A673 (cell line): Measurements from ENCODE around the gene C17orf67.

ENCODE experiments used
- EZH2 ChIP-seq: fragments of 200-600 bp; sonication (generic); IDR thresholded peaks from 2 replicates; pipeline ENCODE4 v1.6.1; 2017; ENCODE audit warnings: borderline replicate concordance, low read depth, mild to moderate bottlenecking, mixed read lengths, antibody characterized with exemption, low read length; ENCODE audit not compliant: poor library complexity, severe bottlenecking
- TF ChIP-seq, protein P1 (sequence below): fragments of 300-800, 200-600 bp; sonication (generic); conservative IDR thresholded peaks from 2 replicates; pipeline ENCODE4 v1.5.1; 2017; ENCODE audit warnings: low read depth, mild to moderate bottlenecking, antibody characterized with exemption, low read length, moderate library complexity, mixed read lengths

DNA sequence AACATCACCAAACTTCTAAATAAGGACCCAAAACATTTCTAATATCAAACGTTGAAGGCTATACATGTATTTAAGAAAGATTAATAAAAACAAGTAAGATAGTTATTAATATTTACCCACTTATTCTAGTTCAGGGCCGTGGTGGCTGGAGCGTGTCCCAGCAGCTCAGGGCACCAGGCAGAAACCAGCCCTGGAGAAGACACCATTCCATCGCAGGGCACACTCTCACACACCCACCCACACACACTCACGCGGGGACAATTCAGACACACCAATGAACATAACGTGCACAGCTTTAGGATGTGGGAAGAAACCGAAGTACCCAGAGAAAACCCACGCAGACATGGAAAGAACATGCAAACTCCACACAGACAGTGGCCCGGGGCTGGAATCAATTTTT lies 13.5 kb downstream of the C17orf67 start:
- TF ChIP-seq, protein P1, sequence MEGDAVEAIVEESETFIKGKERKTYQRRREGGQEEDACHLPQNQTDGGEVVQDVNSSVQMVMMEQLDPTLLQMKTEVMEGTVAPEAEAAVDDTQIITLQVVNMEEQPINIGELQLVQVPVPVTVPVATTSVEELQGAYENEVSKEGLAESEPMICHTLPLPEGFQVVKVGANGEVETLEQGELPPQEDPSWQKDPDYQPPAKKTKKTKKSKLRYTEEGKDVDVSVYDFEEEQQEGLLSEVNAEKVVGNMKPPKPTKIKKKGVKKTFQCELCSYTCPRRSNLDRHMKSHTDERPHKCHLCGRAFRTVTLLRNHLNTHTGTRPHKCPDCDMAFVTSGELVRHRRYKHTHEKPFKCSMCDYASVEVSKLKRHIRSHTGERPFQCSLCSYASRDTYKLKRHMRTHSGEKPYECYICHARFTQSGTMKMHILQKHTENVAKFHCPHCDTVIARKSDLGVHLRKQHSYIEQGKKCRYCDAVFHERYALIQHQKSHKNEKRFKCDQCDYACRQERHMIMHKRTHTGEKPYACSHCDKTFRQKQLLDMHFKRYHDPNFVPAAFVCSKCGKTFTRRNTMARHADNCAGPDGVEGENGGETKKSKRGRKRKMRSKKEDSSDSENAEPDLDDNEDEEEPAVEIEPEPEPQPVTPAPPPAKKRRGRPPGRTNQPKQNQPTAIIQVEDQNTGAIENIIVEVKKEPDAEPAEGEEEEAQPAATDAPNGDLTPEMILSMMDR: no peak
- no peak for TF ChIP-seq EZH2
